ENCODE results near the gene GALNT15.

GRCh38 chr3:16187213-16187790 is 12.8 kb downstream of the GALNT15 start:
- TF ChIP-seq POLR2A (IDR thresholded peaks at IDR 0.05) (no peak), POLR2AphosphoS5 (IDR thresholded peaks at IDR 0.05) (no peak)
- TF ChIP-seq, protein P1, sequence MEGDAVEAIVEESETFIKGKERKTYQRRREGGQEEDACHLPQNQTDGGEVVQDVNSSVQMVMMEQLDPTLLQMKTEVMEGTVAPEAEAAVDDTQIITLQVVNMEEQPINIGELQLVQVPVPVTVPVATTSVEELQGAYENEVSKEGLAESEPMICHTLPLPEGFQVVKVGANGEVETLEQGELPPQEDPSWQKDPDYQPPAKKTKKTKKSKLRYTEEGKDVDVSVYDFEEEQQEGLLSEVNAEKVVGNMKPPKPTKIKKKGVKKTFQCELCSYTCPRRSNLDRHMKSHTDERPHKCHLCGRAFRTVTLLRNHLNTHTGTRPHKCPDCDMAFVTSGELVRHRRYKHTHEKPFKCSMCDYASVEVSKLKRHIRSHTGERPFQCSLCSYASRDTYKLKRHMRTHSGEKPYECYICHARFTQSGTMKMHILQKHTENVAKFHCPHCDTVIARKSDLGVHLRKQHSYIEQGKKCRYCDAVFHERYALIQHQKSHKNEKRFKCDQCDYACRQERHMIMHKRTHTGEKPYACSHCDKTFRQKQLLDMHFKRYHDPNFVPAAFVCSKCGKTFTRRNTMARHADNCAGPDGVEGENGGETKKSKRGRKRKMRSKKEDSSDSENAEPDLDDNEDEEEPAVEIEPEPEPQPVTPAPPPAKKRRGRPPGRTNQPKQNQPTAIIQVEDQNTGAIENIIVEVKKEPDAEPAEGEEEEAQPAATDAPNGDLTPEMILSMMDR (IDR thresholded peaks at IDR 0.05) = no peak
